Liver (tissue), 3 donors: ENCODE results near the gene ORAI1.

Experiments
- EGR1 ChIP-seq, 2 donors: IDR thresholded peaks; 2 replicates each; pipeline ENCODE4 v1.6.1; 2016 to 2018; ENCODE audit warnings: antibody characterized with exemption in 2 of 2, low read depth in 2 of 2
- FOXA1 ChIP-seq: IDR thresholded peaks from 2 replicates; pipeline ENCODE4 v1.6.1; 2016; ENCODE audit warnings: antibody characterized with exemption
- GABPA ChIP-seq, 2 donors: IDR thresholded peaks in 1 of 2; conservative IDR thresholded peaks in 1 of 2; 2 replicates each; pipeline ENCODE4 v1.6.1; 2016; ENCODE audit warnings: antibody characterized with exemption in 2 of 2, mild to moderate bottlenecking in 1 of 2, moderate library complexity in 1 of 2
- HNF4A ChIP-seq, 2 donors: conservative IDR thresholded peaks; 2 replicates each; pipeline ENCODE4 v1.6.1; 2016; ENCODE audit warnings: antibody characterized with exemption in 2 of 2, mild to moderate bottlenecking in 2 of 2
- JUND ChIP-seq, 2 donors: IDR thresholded peaks; 2 replicates each; pipeline ENCODE4 v1.6.1; 2016; ENCODE audit warnings: antibody characterized with exemption in 2 of 2
- RAD21 ChIP-seq, 2 donors: IDR thresholded peaks; 2 replicates each; pipeline ENCODE4 v1.6.1; 2016; ENCODE audit warnings: antibody characterized with exemption in 2 of 2, mild to moderate bottlenecking in 2 of 2
- RXRA ChIP-seq, 2 donors: IDR thresholded peaks; 2 replicates each; pipeline ENCODE4 v1.6.1; 2017 to 2018; ENCODE audit warnings: antibody characterized with exemption in 2 of 2, mild to moderate bottlenecking in 1 of 2
- SP1 ChIP-seq: IDR thresholded peaks from 2 replicates; pipeline ENCODE4 v1.6.1; 2018; ENCODE audit warnings: antibody characterized with exemption, mild to moderate bottlenecking
- TAF1 ChIP-seq: conservative IDR thresholded peaks from 2 replicates; pipeline ENCODE4 v1.6.1; 2016; ENCODE audit warnings: antibody characterized with exemption, mild to moderate bottlenecking
- YY1 ChIP-seq: IDR thresholded peaks from 2 replicates; pipeline ENCODE4 v1.6.1; 2016; ENCODE audit warnings: antibody characterized with exemption, mild to moderate bottlenecking
- TF ChIP-seq, protein P1 (sequence below): IDR thresholded peaks from 2 replicates; pipeline ENCODE4 v1.6.1; 2016; ENCODE audit warnings: antibody characterized with exemption, mild to moderate bottlenecking
- TF ChIP-seq, protein P2 (sequence below): IDR thresholded peaks from 2 replicates; pipeline ENCODE4 v1.6.1; 2016; ENCODE audit warnings: antibody characterized with exemption
- TF ChIP-seq, protein P3 (sequence below): fragments of 150-350 bp; IDR thresholded peaks from 2 replicates; pipeline ENCODE4 v1.5.1; 2017; ENCODE audit warnings: improper control_type of control experiment, low read depth, low read length; ENCODE audit not compliant: missing input control
- TF ChIP-seq, protein P4 (sequence below): IDR thresholded peaks from 2 replicates; pipeline ENCODE4 v1.6.1; 2016; ENCODE audit warnings: antibody characterized with exemption
- donor health status: healthy.
- donor health status: healthy.

DNA sequence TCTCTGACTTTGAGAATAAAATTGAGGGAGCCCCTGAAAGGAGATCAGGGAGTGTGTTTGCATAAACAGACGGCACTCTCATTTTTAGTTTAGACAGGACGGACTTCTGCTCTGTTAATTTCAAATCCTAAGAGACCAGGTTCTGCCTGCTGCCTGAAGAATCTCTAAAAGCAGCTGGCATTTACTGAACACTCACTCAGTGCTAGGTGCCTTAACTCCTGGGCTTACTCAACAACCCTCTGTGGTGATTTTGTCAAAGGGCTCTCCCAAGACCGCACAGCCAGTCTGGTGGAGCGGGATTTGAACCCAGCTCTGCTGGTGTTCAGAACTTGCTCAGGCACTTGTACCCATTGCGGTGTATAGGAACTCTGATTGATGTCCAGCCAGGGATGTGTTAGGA, 2.2 kb downstream of the ORAI1 start:
- TF ChIP-seq, protein P1, sequence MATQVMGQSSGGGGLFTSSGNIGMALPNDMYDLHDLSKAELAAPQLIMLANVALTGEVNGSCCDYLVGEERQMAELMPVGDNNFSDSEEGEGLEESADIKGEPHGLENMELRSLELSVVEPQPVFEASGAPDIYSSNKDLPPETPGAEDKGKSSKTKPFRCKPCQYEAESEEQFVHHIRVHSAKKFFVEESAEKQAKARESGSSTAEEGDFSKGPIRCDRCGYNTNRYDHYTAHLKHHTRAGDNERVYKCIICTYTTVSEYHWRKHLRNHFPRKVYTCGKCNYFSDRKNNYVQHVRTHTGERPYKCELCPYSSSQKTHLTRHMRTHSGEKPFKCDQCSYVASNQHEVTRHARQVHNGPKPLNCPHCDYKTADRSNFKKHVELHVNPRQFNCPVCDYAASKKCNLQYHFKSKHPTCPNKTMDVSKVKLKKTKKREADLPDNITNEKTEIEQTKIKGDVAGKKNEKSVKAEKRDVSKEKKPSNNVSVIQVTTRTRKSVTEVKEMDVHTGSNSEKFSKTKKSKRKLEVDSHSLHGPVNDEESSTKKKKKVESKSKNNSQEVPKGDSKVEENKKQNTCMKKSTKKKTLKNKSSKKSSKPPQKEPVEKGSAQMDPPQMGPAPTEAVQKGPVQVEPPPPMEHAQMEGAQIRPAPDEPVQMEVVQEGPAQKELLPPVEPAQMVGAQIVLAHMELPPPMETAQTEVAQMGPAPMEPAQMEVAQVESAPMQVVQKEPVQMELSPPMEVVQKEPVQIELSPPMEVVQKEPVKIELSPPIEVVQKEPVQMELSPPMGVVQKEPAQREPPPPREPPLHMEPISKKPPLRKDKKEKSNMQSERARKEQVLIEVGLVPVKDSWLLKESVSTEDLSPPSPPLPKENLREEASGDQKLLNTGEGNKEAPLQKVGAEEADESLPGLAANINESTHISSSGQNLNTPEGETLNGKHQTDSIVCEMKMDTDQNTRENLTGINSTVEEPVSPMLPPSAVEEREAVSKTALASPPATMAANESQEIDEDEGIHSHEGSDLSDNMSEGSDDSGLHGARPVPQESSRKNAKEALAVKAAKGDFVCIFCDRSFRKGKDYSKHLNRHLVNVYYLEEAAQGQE: no peak
- TF ChIP-seq RXRA (IDR thresholded peaks at IDR 0.05) (no peak), JUND (IDR thresholded peaks at IDR 0.05) (no peak), GABPA (IDR thresholded peaks at IDR 0.05 in 1 of 2, conservative IDR thresholded peaks at IDR 0.05 in 1 of 2) (no peak), EGR1 (IDR thresholded peaks at IDR 0.05; ENCODE audit: low read depth in 2 of 2) (no peak), SP1 (no peak), YY1 (no peak), HNF4A (conservative IDR thresholded peaks at IDR 0.05) (no peak), RAD21 (IDR thresholded peaks at IDR 0.05) (no peak), TAF1 (no peak), FOXA1 (no peak)
- TF ChIP-seq, protein P2, sequence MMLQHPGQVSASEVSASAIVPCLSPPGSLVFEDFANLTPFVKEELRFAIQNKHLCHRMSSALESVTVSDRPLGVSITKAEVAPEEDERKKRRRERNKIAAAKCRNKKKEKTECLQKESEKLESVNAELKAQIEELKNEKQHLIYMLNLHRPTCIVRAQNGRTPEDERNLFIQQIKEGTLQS: no peak
- TF ChIP-seq, protein P3, sequence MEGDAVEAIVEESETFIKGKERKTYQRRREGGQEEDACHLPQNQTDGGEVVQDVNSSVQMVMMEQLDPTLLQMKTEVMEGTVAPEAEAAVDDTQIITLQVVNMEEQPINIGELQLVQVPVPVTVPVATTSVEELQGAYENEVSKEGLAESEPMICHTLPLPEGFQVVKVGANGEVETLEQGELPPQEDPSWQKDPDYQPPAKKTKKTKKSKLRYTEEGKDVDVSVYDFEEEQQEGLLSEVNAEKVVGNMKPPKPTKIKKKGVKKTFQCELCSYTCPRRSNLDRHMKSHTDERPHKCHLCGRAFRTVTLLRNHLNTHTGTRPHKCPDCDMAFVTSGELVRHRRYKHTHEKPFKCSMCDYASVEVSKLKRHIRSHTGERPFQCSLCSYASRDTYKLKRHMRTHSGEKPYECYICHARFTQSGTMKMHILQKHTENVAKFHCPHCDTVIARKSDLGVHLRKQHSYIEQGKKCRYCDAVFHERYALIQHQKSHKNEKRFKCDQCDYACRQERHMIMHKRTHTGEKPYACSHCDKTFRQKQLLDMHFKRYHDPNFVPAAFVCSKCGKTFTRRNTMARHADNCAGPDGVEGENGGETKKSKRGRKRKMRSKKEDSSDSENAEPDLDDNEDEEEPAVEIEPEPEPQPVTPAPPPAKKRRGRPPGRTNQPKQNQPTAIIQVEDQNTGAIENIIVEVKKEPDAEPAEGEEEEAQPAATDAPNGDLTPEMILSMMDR: no peak
- TF ChIP-seq, protein P4, sequence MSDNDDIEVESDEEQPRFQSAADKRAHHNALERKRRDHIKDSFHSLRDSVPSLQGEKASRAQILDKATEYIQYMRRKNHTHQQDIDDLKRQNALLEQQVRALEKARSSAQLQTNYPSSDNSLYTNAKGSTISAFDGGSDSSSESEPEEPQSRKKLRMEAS: no peak
